ENCODE results near the gene PRTG. TPM values are rescaled to one million over a fixed set of nuclear protein-coding genes. Genes with fewer than 3 reads are reported as not detected.

PRTG gene
- total and polyA plus RNA-seq, 2 donors (not counting 3 experiments of a cell fraction or from before 2014, with no cell fraction given): 3.4 to 12.4 TPM

GRCh38 chr15:55710286-55710685, 32.7 kb downstream of the PRTG start:
- Histone ChIP-seq H3K9me3 (replicated peaks; ENCODE audit: control insufficient read depth, insufficient read depth, low read length) (no peaks in the 10 kb centered on the region), H3K9me1 (replicated peaks; ENCODE audit: control insufficient read depth, extremely low read depth, insufficient read depth, low read length) (no peaks in the 10 kb centered on the region), H3K27ac (ENCODE audit: insufficient read depth, low read depth, low read length) (no peak overlapping the region), H3K9ac (replicated peaks; ENCODE audit: extremely low read depth, insufficient read depth, low read length) (no peak overlapping the region), H2AFZ (ENCODE audit: low read depth, low read length) (no peak overlapping the region), H4K20me1 (replicated peaks; ENCODE audit: control insufficient read depth, extremely low read depth, insufficient read depth, low read length) (no peaks in the 10 kb centered on the region), H3K36me3 (ENCODE audit: control insufficient read depth in 2 of 2, extremely low read depth in 1 of 2, insufficient read depth in 2 of 2, low read length in 2 of 2) (no peaks in the 10 kb centered on the region), H3K4me3 (replicated peaks in 1 of 3; ENCODE audit: insufficient read depth in 1 of 3, low read depth in 1 of 3, low read length in 3 of 3) (no peak overlapping the region), H3K4me1 (ENCODE audit: control insufficient read depth, extremely low read depth, insufficient read depth, low read length) (no peaks in the 10 kb centered on the region), H3K4me2 (ENCODE audit: insufficient read depth, low read length) (no peak overlapping the region), H3K27me3 (ENCODE audit: control insufficient read depth in 2 of 2, insufficient read depth in 2 of 2, low read length in 2 of 2) (no peaks in the 10 kb centered on the region), H3K79me2 (ENCODE audit: control insufficient read depth, insufficient read depth, low read length) (no peaks in the 10 kb centered on the region)
- FAIRE-seq (no peak), DNase-seq (ENCODE audit: low read depth, low spot score) (no peak)
- TF ChIP-seq MAX (IDR thresholded peaks at IDR 0.05; ENCODE audit: insufficient read depth, insufficient read length) (no peak), POLR2A (IDR thresholded peaks at IDR 0.05; ENCODE audit: low read depth, low read length) (no peak), EZH2 (IDR thresholded peaks at IDR 0.05; ENCODE audit: borderline replicate concordance, low read depth, low read length, severe bottlenecking) (no peak), JUN (IDR thresholded peaks at IDR 0.05; ENCODE audit: borderline replicate concordance, insufficient read depth, insufficient read length, low read depth) (no peak), GATA2 (IDR thresholded peaks at IDR 0.05; ENCODE audit: insufficient read depth, insufficient read length, low read depth, low read length) (no peak), POLR2AphosphoS5 (IDR thresholded peaks at IDR 0.05; ENCODE audit: insufficient read depth, low read depth, low read length) (no peak), MYC (IDR thresholded peaks at IDR 0.05; ENCODE audit: low read depth, low read length) (no peak), FOS (IDR thresholded peaks at IDR 0.05; ENCODE audit: borderline replicate concordance, insufficient read depth, low read length) (no peak)
- TF ChIP-seq, protein P1, sequence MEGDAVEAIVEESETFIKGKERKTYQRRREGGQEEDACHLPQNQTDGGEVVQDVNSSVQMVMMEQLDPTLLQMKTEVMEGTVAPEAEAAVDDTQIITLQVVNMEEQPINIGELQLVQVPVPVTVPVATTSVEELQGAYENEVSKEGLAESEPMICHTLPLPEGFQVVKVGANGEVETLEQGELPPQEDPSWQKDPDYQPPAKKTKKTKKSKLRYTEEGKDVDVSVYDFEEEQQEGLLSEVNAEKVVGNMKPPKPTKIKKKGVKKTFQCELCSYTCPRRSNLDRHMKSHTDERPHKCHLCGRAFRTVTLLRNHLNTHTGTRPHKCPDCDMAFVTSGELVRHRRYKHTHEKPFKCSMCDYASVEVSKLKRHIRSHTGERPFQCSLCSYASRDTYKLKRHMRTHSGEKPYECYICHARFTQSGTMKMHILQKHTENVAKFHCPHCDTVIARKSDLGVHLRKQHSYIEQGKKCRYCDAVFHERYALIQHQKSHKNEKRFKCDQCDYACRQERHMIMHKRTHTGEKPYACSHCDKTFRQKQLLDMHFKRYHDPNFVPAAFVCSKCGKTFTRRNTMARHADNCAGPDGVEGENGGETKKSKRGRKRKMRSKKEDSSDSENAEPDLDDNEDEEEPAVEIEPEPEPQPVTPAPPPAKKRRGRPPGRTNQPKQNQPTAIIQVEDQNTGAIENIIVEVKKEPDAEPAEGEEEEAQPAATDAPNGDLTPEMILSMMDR (IDR thresholded peaks at IDR 0.05; ENCODE audit: extremely low read depth in 1 of 2, insufficient read depth in 1 of 2, low read depth in 1 of 2, low read length in 2 of 2): no peak
- intact Hi-C loops (cut with micrococcal nuclease) (no loop called here), dilution Hi-C loops (cut with MboI; ENCODE audit: extremely low pct_ligation_motif_present, low sequenced_read_pairs) (no loop called here)
- no TSS peak for BruUV-seq (replicated peaks)
- ChIA-PET POLR2A (no interaction called here), CTCF (interaction anchor here (1.2 kb wide), 1 partner anchor 208 kb away, joined by 3 read pairs; no protein-coding TSS in a partner anchor)

Measured in endothelial cell of umbilical vein (primary cell).